Neural cell (in vitro differentiated cells): Measurements from ENCODE around the gene SNRNP35. TPM values are rescaled to one million over a fixed set of nuclear protein-coding genes. Genes with fewer than 3 reads are reported as not detected.

ENCODE experiments used
- H2AFZ ChIP-seq: fragments of 200-600, 300-800 bp; sonication (generic), shearing (Covaris generic); 2 replicates; pipeline ENCODE4 v1.6.0; 2014; ENCODE audit warnings: low read depth, mild to moderate bottlenecking, antibody characterized with exemption, low read length, moderate library complexity
- H3F3A ChIP-seq: fragments of 200-600 bp; shearing (Covaris generic); 2 replicates; pipeline ENCODE4 v1.6.1; 2016; ENCODE audit warnings: mild to moderate bottlenecking, moderate library complexity, mixed read lengths, antibody characterized with exemption, low read length; ENCODE audit not compliant: insufficient read depth, poor library complexity, severe bottlenecking
- H3K27ac ChIP-seq: fragments of 200-600, 300-800 bp; sonication (generic), shearing (Covaris generic); 2 replicates; pipeline ENCODE4 v1.5.1; 2014; ENCODE audit warnings: mild to moderate bottlenecking, low read length, moderate library complexity
- H3K27me3 ChIP-seq: fragments of 300-800, 200-600 bp; sonication (generic), shearing (Covaris generic); 2 replicates; pipeline ENCODE4 v1.6.0; 2014; ENCODE audit warnings: mild to moderate bottlenecking, low read depth, low read length, moderate library complexity; ENCODE audit not compliant: insufficient read depth
- H3K36me3 ChIP-seq: fragments of 300-800, 200-600 bp; sonication (generic), shearing (Covaris generic); 2 replicates; pipeline ENCODE4 v1.5.1; 2014; ENCODE audit warnings: mild to moderate bottlenecking, antibody characterized with exemption, low read length, moderate library complexity; ENCODE audit not compliant: insufficient read depth
- H3K4me2 ChIP-seq: fragments of 300-800, 200-600 bp; sonication (generic), shearing (Covaris generic); 2 replicates; pipeline ENCODE4 v1.6.0; 2014; ENCODE audit warnings: mild to moderate bottlenecking, low read length
- H3K4me3 ChIP-seq: fragments of 300-800, 200-600 bp; sonication (generic), shearing (Covaris generic); 2 replicates; pipeline ENCODE4 v1.5.1; 2014; ENCODE audit warnings: mild to moderate bottlenecking, low read length, moderate library complexity
- H3K79me2 ChIP-seq: fragments of 200-600 bp; shearing (Covaris generic); replicated peaks from 2 replicates; pipeline ENCODE4 v1.6.0; 2014; ENCODE audit warnings: mild to moderate bottlenecking, low read length, moderate library complexity; ENCODE audit not compliant: insufficient read depth
- H3K9ac ChIP-seq: fragments of 300-800, 200-600 bp; sonication (generic), shearing (Covaris generic); 2 replicates; pipeline ENCODE4 v1.6.1; 2016; ENCODE audit warnings: mild to moderate bottlenecking, low read length, mixed read lengths
- H3K9me2 ChIP-seq: fragments of 200-600 bp; shearing (Covaris generic); 2 replicates; pipeline ENCODE4 v1.6.1; 2016; ENCODE audit warnings: mild to moderate bottlenecking, low read length, mixed read lengths; ENCODE audit not compliant: insufficient read depth
- H3K9me3 ChIP-seq: fragments of 200-600, 300-800 bp; sonication (generic), shearing (Covaris generic); 2 replicates; pipeline ENCODE4 v1.6.1; 2016; ENCODE audit warnings: mild to moderate bottlenecking, mixed run types, low read length, moderate library complexity, mixed read lengths
- H4K20me1 ChIP-seq: fragments of 200-600 bp; shearing (Covaris generic); 2 replicates; pipeline ENCODE4 v1.6.1; 2016; ENCODE audit warnings: mild to moderate bottlenecking, mixed run types; ENCODE audit not compliant: insufficient read depth
- EP300 ChIP-seq: fragments of 450-650 bp; conservative IDR thresholded peaks from 2 replicates; pipeline ENCODE4 v1.6.1; 2014; ENCODE audit warnings: antibody characterized with exemption, mild to moderate bottlenecking, moderate library complexity; ENCODE audit not compliant: poor library complexity, severe bottlenecking
- EZH2 ChIP-seq: fragments of 200-600, 300-800 bp; shearing (Covaris generic), sonication (generic); IDR thresholded peaks from 2 replicates; pipeline ENCODE4 v1.6.1; 2014; ENCODE audit warnings: antibody characterized with exemption, low read length, borderline replicate concordance, mild to moderate bottlenecking; ENCODE audit not compliant: insufficient read depth, poor library complexity, severe bottlenecking
- MXI1 ChIP-seq: fragments of 450-650 bp; conservative IDR thresholded peaks from 2 replicates; pipeline ENCODE4 v1.6.1; 2014; ENCODE audit warnings: antibody characterized with exemption, mild to moderate bottlenecking; ENCODE audit not compliant: poor library complexity, severe bottlenecking
- POLR2AphosphoS5 ChIP-seq: IDR thresholded peaks from 2 replicates; pipeline ENCODE4 v1.6.1; 2012
- RAD21 ChIP-seq: fragments of 450-650 bp; conservative IDR thresholded peaks from 2 replicates; pipeline ENCODE4 v1.6.1; 2014; ENCODE audit warnings: antibody characterized with exemption, mild to moderate bottlenecking, moderate library complexity
- SMC3 ChIP-seq: fragments of 450-650 bp; conservative IDR thresholded peaks from 2 replicates; pipeline ENCODE4 v1.6.1; 2014; ENCODE audit warnings: antibody characterized with exemption, mild to moderate bottlenecking, moderate library complexity; ENCODE audit not compliant: poor library complexity
- TAF1 ChIP-seq: IDR thresholded peaks from 2 replicates; pipeline ENCODE4 v1.6.1; 2012; ENCODE audit warnings: low read depth
- polyA plus RNA-seq: library from polyadenylated mRNA; depleted of rRNA; stranded (reverse); fragments of >200 nt; gene quantifications from 2 replicates; pipeline ENCODE4 v1.2.3, GENCODE V29; 2014
- TF ChIP-seq, protein P1 (sequence below): IDR thresholded peaks from 2 replicates; pipeline ENCODE4 v1.6.1; 2012; ENCODE audit warnings: borderline replicate concordance
- TF ChIP-seq, protein P2 (sequence below): fragments of 450-650 bp; IDR thresholded peaks from 2 replicates; pipeline ENCODE4 v1.5.1; 2014; ENCODE audit warnings: antibody characterized with exemption, mild to moderate bottlenecking, moderate library complexity; ENCODE audit not compliant: poor library complexity, severe bottlenecking

Gene SNRNP35
- polyA plus RNA-seq, 1 donor from 2014 or later = 22.7 TPM

DNA sequence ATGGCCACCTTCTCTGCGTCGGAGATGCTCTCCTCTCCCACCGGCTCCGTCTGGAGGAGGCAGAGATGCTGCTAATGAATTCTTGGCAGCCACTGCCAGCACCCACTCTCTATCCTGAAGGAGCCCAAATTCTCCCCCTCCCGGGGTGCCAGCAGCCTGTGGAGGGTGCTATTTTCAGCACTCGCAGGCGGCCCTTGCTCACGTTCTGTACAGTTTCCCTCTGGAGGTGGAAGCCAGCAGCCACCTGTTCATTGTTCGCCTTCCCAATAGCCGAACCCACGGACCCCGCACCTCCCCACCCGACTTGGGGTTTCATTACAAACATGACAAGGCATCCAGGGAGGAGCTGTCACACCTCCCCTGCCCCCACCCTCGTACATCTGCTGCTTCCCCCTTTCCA lies 27.8 kb downstream of the SNRNP35 start:
- H3K4me3 ChIP-seq = no peak overlapping the region
- no peak overlapping the region for H3K27ac ChIP-seq
- no peaks in the 10 kb centered on the region for H3F3A ChIP-seq
- no peaks in the 10 kb centered on the region for H3K27me3 ChIP-seq
- no peaks in the 10 kb centered on the region for H3K36me3 ChIP-seq
- H3K9me3 ChIP-seq = no peaks in the 10 kb centered on the region
- H2AFZ ChIP-seq = no peak overlapping the region
- no peaks in the 10 kb centered on the region for H4K20me1 ChIP-seq
- no peak overlapping the region for H3K4me2 ChIP-seq
- no peak for TF ChIP-seq MXI1
- no peak for TF ChIP-seq EZH2
- no peak for TF ChIP-seq TAF1
- TF ChIP-seq, protein P1, sequence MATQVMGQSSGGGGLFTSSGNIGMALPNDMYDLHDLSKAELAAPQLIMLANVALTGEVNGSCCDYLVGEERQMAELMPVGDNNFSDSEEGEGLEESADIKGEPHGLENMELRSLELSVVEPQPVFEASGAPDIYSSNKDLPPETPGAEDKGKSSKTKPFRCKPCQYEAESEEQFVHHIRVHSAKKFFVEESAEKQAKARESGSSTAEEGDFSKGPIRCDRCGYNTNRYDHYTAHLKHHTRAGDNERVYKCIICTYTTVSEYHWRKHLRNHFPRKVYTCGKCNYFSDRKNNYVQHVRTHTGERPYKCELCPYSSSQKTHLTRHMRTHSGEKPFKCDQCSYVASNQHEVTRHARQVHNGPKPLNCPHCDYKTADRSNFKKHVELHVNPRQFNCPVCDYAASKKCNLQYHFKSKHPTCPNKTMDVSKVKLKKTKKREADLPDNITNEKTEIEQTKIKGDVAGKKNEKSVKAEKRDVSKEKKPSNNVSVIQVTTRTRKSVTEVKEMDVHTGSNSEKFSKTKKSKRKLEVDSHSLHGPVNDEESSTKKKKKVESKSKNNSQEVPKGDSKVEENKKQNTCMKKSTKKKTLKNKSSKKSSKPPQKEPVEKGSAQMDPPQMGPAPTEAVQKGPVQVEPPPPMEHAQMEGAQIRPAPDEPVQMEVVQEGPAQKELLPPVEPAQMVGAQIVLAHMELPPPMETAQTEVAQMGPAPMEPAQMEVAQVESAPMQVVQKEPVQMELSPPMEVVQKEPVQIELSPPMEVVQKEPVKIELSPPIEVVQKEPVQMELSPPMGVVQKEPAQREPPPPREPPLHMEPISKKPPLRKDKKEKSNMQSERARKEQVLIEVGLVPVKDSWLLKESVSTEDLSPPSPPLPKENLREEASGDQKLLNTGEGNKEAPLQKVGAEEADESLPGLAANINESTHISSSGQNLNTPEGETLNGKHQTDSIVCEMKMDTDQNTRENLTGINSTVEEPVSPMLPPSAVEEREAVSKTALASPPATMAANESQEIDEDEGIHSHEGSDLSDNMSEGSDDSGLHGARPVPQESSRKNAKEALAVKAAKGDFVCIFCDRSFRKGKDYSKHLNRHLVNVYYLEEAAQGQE = no peak
- no peaks in the 10 kb centered on the region for H3K9me2 ChIP-seq
- H3K9ac ChIP-seq = no peak overlapping the region
- H3K79me2 ChIP-seq = no peaks in the 10 kb centered on the region

DNA sequence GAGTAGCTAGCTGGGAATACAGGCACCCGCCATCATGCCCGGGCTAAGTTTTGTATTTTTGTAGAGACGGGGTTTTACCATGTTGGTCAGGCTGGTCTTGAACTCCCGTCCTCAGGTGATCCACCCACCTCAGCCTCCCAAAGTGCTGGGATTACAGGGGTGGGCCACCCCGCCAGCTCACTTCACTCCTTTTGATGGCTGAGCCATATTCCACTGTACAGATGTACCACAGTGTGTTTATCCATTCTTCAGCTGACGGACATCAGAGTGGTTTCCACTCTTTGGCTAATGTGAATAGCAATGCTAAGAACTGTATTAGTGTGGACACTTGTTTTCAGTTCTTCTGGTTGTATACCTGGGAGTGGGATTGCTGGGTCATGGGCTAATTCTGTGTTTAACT lies 29.5 kb downstream of the SNRNP35 start:
- no peaks in the 10 kb centered on the region for H3F3A ChIP-seq
- H4K20me1 ChIP-seq = no peaks in the 10 kb centered on the region
- H3K27me3 ChIP-seq = no peaks in the 10 kb centered on the region
- no peak for TF ChIP-seq EP300
- no peak for TF ChIP-seq EZH2
- no peak for TF ChIP-seq POLR2AphosphoS5
- no peak for TF ChIP-seq RAD21
- no peak for TF ChIP-seq SMC3
- TF ChIP-seq, protein P1 = no peak
- no peak for TF ChIP-seq MXI1
- no peak for TF ChIP-seq TAF1
- TF ChIP-seq, protein P2, sequence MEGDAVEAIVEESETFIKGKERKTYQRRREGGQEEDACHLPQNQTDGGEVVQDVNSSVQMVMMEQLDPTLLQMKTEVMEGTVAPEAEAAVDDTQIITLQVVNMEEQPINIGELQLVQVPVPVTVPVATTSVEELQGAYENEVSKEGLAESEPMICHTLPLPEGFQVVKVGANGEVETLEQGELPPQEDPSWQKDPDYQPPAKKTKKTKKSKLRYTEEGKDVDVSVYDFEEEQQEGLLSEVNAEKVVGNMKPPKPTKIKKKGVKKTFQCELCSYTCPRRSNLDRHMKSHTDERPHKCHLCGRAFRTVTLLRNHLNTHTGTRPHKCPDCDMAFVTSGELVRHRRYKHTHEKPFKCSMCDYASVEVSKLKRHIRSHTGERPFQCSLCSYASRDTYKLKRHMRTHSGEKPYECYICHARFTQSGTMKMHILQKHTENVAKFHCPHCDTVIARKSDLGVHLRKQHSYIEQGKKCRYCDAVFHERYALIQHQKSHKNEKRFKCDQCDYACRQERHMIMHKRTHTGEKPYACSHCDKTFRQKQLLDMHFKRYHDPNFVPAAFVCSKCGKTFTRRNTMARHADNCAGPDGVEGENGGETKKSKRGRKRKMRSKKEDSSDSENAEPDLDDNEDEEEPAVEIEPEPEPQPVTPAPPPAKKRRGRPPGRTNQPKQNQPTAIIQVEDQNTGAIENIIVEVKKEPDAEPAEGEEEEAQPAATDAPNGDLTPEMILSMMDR = no peak
- H3K36me3 ChIP-seq = no peaks in the 10 kb centered on the region
- no peak overlapping the region for H2AFZ ChIP-seq
- H3K9ac ChIP-seq = no peak overlapping the region
- H3K9me3 ChIP-seq = no peaks in the 10 kb centered on the region
- H3K4me3 ChIP-seq = no peak overlapping the region
- H3K27ac ChIP-seq = no peak overlapping the region
- no peaks in the 10 kb centered on the region for H3K9me2 ChIP-seq
- no peaks in the 10 kb centered on the region for H3K79me2 ChIP-seq
- H3K4me2 ChIP-seq = no peak overlapping the region
